GM18511 (cell line): ENCODE data around the gene SMIM23.
"Not testable (repeated sequence)": the region's sequence is repeated elsewhere in the genome, so short reads cannot be mapped to it uniquely, and the experiment has no call there.

Experiments used
- ATAC-seq: cut with Tn5 transposase; IDR thresholded peaks from one replicate; pipeline ENCODE4 v1.9.1; 2021; ENCODE audit warnings: mild to moderate bottlenecking, moderate library complexity; ENCODE audit not compliant: unreplicated experiment

SMIM23 gene

GRCh38 chr5:171771856-171772255 is 13.8 kb upstream of the SMIM23 start:
- no peak for ATAC-seq

GRCh38 chr5:171773106-171773505 is 12.5 kb upstream of the SMIM23 start:
- ATAC-seq = no peak

- no peak for ATAC-seq
Measured at GRCh38 chr5:171774418-171774817, 11.2 kb upstream of the SMIM23 start.

GRCh38 chr5:171776213-171776612 is 9.4 kb upstream of the SMIM23 start:
- ATAC-seq = no peak

GRCh38 chr5:171776770-171777759 is 8.6 kb upstream of the SMIM23 start:
- ATAC-seq = no peak

GRCh38 chr5:171781744-171782143 is 3.9 kb upstream of the SMIM23 start:
- ATAC-seq = not testable (repeated sequence)

- no peak for ATAC-seq
Measured at GRCh38 chr5:171782332-171782966, 3.2 kb upstream of the SMIM23 start.

- ATAC-seq = no peak
Measured at GRCh38 chr5:171783051-171783450, 2.6 kb upstream of the SMIM23 start.

GRCh38 chr5:171789353-171789752 is 3.7 kb downstream of the SMIM23 start:
- ATAC-seq = no peak

- ATAC-seq = no peak
Measured at GRCh38 chr5:171790408-171790807, 4.8 kb downstream of the SMIM23 start.

GRCh38 chr5:171794470-171794960 is 8.9 kb downstream of the SMIM23 start:
- ATAC-seq = no peak

GRCh38 chr5:171795381-171795780 is 9.8 kb downstream of the SMIM23 start:
- ATAC-seq = no peak

GRCh38 chr5:171796436-171796835 is 10.8 kb downstream of the SMIM23 start:
- ATAC-seq = no peak

- no peak for ATAC-seq
Measured at GRCh38 chr5:171797543-171797942, 11.9 kb downstream of the SMIM23 start.

GRCh38 chr5:171798418-171798817 is 12.8 kb downstream of the SMIM23 start:
- ATAC-seq = no peak

- ATAC-seq = no peak
Measured at GRCh38 chr5:171801839-171802238, 16.2 kb downstream of the SMIM23 start.

GRCh38 chr5:171805746-171806145 is 20.1 kb downstream of the SMIM23 start:
- ATAC-seq = no peak

- no peak for ATAC-seq
Measured at GRCh38 chr5:171806976-171807747, 21.5 kb downstream of the SMIM23 start.

- no peak for ATAC-seq
Measured at GRCh38 chr5:171808453-171808852, 22.8 kb downstream of the SMIM23 start.

- ATAC-seq = no peak
Measured at GRCh38 chr5:171808951-171809350, 23.3 kb downstream of the SMIM23 start.

GRCh38 chr5:171810227-171810626 is 24.6 kb downstream of the SMIM23 start:
- no peak for ATAC-seq
